22Rv1 (cell line): ENCODE measurements around the gene HECW1.

Experiments
- CTCF ChIP-seq: fragments of 450-650 bp; IDR thresholded peaks from 2 replicates; pipeline ENCODE4 v1.5.1; 2017; ENCODE audit warnings: mild to moderate bottlenecking
- ZFX ChIP-seq: fragments of 450-650 bp; IDR thresholded peaks from 2 replicates; pipeline ENCODE4 v1.6.1; 2017; ENCODE audit warnings: antibody characterized with exemption, borderline replicate concordance

DNA sequence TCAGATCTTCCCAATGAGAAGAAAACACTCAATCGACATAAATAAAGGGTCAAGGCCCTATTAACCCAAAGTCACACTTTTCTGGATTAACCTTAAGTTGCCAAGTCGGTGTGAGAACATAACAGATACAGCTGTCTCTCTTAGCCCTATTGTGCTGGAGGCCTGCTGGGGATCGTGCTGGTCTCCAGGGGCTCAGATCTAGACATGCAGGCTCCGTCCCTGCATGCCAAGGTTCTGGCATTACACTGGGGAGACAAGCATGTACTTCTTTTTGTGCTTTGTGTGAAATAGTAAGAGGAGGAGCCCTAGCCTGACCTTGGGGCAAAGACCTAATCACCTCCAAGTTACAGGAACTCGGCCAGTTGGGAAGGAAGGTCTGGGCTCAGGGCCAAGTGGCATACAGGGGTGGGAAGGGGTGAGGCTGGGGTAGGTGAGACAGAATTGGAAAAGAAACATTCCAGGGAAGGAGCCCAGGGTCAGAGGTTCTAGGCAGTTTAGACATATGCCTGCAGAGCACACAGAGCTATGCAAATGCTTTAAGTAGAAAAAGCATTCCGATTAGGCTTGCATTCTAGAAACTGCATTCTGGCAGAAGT lies 216.4 kb downstream of the HECW1 start:
- TF ChIP-seq CTCF (no peak), ZFX (no peak)
